ENCODE measurements around the gene METTL24. TPM values are rescaled to one million over a fixed set of nuclear protein-coding genes. Genes with fewer than 3 reads are reported as not detected.
"Not testable (repeated sequence)": the region's sequence is repeated elsewhere in the genome, so short reads cannot be mapped to it uniquely, and the experiment has no call there.

METTL24 gene
- total RNA-seq, 6 donors from 2014 or later: 0.78 to 2.7 (median 1.8) TPM; not detected in 1

GRCh38 chr6:110354153-110354552 is 4.0 kb downstream of the METTL24 start:
- peaks cover 0 to 7% (median 3%) of the 10 kb centered on the region in 4 donors for H3K27me3 ChIP-seq
- WGBS, 2 donors: 87 to 90% methylated on average over 2 of the region's 2 CpGs
- no peaks in the 10 kb centered on the region for H3K9me3 ChIP-seq
- H3K4me1 ChIP-seq: peaks cover 0 to 12% (median 9%) of the 10 kb centered on the region in 4 donors
- ATAC-seq (ENCODE audit: low FRiP score in 2 of 2): no peak
- H3K4me3 ChIP-seq: no peak overlapping the region
- H3K36me3 ChIP-seq: no peaks in the 10 kb centered on the region
- H3K27ac ChIP-seq: no peak overlapping the region
- no peak for TF ChIP-seq POLR2AphosphoS5 (IDR thresholded peaks at IDR 0.05)
- no peak for TF ChIP-seq EP300 (IDR thresholded peaks at IDR 0.05)
- no peak for TF ChIP-seq CTCF (IDR thresholded peaks at IDR 0.05)
- no peak for TF ChIP-seq POLR2A (IDR thresholded peaks at IDR 0.05)
- DNase-seq: no peak

DNA sequence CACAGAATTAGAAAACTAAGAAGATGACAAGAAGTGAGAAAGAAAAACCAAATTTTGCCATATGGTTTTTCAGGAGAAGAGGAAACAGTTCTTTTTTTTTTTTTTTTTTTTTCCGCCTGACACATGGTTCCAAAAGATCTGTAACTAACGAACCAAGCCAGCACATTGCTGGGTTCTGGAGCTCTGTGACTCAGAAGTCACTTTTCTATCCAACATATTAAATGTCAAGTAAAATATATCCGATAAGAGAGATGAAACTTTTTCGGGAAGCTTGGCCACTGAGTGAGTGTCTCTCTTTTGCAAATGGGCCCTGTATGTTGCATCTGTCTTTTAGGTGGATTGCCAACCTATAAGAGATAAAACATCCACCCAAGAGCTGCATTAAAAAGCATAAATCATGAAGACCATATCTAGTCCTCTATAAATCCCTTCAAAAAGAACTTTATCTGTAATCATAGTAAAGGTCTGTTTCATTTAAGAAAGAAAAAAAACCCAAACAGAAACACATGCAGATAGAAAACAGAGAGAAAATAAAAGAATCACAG is 4.6 kb downstream of the METTL24 start:
- H3K4me3 ChIP-seq: no peak overlapping the region
- no peaks in the 10 kb centered on the region for H3K36me3 ChIP-seq
- 77 to 85% methylated on average over 4 of the region's 4 CpGs for WGBS, 2 donors
- peaks cover 0 to 7% (median 3%) of the 10 kb centered on the region in 4 donors for H3K27me3 ChIP-seq
- ATAC-seq (ENCODE audit: low FRiP score in 2 of 2) (no peak), DNase-seq (no peak)
- no peak for TF ChIP-seq POLR2A (IDR thresholded peaks at IDR 0.05)
- TF ChIP-seq CTCF (IDR thresholded peaks at IDR 0.05): no peak
- TF ChIP-seq POLR2AphosphoS5 (IDR thresholded peaks at IDR 0.05): no peak
- TF ChIP-seq EP300 (IDR thresholded peaks at IDR 0.05): no peak
- H3K4me1 ChIP-seq: peaks cover 0 to 10% (median 8%) of the 10 kb centered on the region in 4 donors
- peak overlapping the region in 2 of 4 donors; percentile 18 to 43 for H3K27ac ChIP-seq
- no peaks in the 10 kb centered on the region for H3K9me3 ChIP-seq

DNA sequence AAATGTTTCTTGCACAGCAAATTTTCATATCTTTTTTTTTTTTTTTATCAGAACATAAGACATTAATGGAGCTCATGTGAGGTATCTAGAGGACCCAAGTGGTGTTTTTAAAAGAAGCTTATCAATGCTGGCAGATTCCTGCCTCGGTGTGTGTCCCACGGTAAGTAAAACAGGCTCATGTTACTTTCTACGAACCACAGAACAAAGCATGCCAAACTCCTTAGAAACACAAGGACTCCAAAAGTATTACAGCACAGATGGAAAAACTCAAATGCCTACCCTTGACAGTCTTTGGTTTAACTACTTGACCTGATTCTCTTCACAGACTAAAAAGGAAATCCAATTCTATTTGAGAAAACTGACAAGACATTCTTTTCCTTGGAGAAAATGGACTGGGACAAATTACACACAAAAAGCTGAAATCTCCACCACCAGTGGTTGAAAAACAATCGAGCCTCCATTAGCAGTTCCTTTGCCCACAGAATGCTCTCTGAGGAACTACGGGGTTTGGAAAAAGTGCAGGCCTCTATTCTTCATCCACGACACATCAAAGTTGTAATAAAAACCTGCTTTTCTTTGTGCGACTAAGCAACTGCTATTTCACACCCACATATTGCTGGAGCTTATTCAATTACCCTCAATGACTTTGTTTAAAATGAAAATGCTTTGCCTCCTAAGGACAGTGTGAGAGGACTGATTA is 5.4 kb downstream of the METTL24 start:
- peaks cover 0 to 6% (median 2%) of the 10 kb centered on the region in 4 donors for H3K4me1 ChIP-seq
- no peak for TF ChIP-seq POLR2A (IDR thresholded peaks at IDR 0.05)
- TF ChIP-seq POLR2AphosphoS5 (IDR thresholded peaks at IDR 0.05): no peak
- no peak for TF ChIP-seq EP300 (IDR thresholded peaks at IDR 0.05)
- H3K27me3 ChIP-seq: peaks cover 0 to 5% (median 0%) of the 10 kb centered on the region in 4 donors
- no peaks in the 10 kb centered on the region for H3K9me3 ChIP-seq
- H3K4me3 ChIP-seq: no peak overlapping the region
- peak overlapping the region in 2 of 4 donors; percentile 18 to 43 for H3K27ac ChIP-seq
- WGBS, 2 donors: 53 to 63% methylated on average over 7 of the region's 7 CpGs
- DNase-seq (no peak), ATAC-seq (ENCODE audit: low FRiP score in 2 of 2) (no peak)
- no peaks in the 10 kb centered on the region for H3K36me3 ChIP-seq

GRCh38 chr6:110351986-110352385 is 6.2 kb downstream of the METTL24 start:
- DNase-seq (no peak), ATAC-seq (ENCODE audit: low FRiP score in 2 of 2) (no peak)
- TF ChIP-seq EP300 (IDR thresholded peaks at IDR 0.05): no peak
- TF ChIP-seq POLR2A (IDR thresholded peaks at IDR 0.05): no peak
- peaks cover 0 to 6% (median 2%) of the 10 kb centered on the region in 4 donors for H3K4me1 ChIP-seq
- H3K4me3 ChIP-seq: no peak overlapping the region
- WGBS, 2 donors: 84 to 86% methylated on average over 4 of the region's 4 CpGs
- no peaks in the 10 kb centered on the region for H3K36me3 ChIP-seq
- no peaks in the 10 kb centered on the region for H3K27me3 ChIP-seq
- no peaks in the 10 kb centered on the region for H3K9me3 ChIP-seq
- no peak overlapping the region for H3K27ac ChIP-seq

GRCh38 chr6:110351546-110351945 is 6.6 kb downstream of the METTL24 start:
- peaks cover 0 to 6% (median 2%) of the 10 kb centered on the region in 4 donors for H3K4me1 ChIP-seq
- no peaks in the 10 kb centered on the region for H3K27me3 ChIP-seq
- no peak for TF ChIP-seq POLR2A (IDR thresholded peaks at IDR 0.05)
- no peak for TF ChIP-seq EP300 (IDR thresholded peaks at IDR 0.05)
- no peak for TF ChIP-seq CTCF (IDR thresholded peaks at IDR 0.05)
- TF ChIP-seq POLR2AphosphoS5 (IDR thresholded peaks at IDR 0.05): no peak
- H3K4me3 ChIP-seq: no peak overlapping the region
- DNase-seq (peak in 1 of 2 donors; percentile 53), ATAC-seq (ENCODE audit: low FRiP score in 2 of 2) (no peak)
- no peaks in the 10 kb centered on the region for H3K36me3 ChIP-seq
- H3K27ac ChIP-seq: no peak overlapping the region
- H3K9me3 ChIP-seq: no peaks in the 10 kb centered on the region
- 57 to 68% methylated on average over 3 of the region's 3 CpGs for WGBS, 2 donors

- H3K27ac ChIP-seq: not testable (repeated sequence)
- 93 to 97% methylated on average over 7 of the region's 7 CpGs for WGBS, 2 donors
Measured at GRCh38 chr6:110350593-110350992, 7.6 kb downstream of the METTL24 start.

More at GRCh38 chr6:110350593-110350992, 7.6 kb downstream of the METTL24 start:
- H3K36me3 ChIP-seq; H3K4me1 ChIP-seq; DNase-seq; ATAC-seq (ENCODE audit: low FRiP score in 2 of 2); H3K9me3 ChIP-seq; H3K27me3 ChIP-seq; H3K4me3 ChIP-seq: not testable (repeated sequence)
